ENCODE data around the gene DAND5. TPM values are rescaled to one million over a fixed set of nuclear protein-coding genes. Genes with fewer than 3 reads are reported as not detected.
A peak's percentile ranks its signal among the peaks of the same experiment; 100 is the strongest.

DAND5 gene
- total RNA-seq, 1 donor from 2014 or later, result not detected

GRCh38 chr19:12946092-12946721, 23.2 kb upstream of the DAND5 start:
- Histone ChIP-seq H3K4me1 (ENCODE audit: insufficient read depth, low read length) (peaks cover 21% of the 10 kb centered on the region), H3K27me3 (ENCODE audit: insufficient read depth, low read length) (no peaks in the 10 kb centered on the region), H3K4me2 (ENCODE audit: low read length) (peak overlapping the region; percentile 94), H3K9me3 (ENCODE audit: insufficient read depth, low read depth, low read length) (no peaks in the 10 kb centered on the region), H3K79me2 (ENCODE audit: insufficient read depth, low read length) (peaks cover 68% of the 10 kb centered on the region), H3K36me3 (ENCODE audit: insufficient read depth, low read length) (peaks cover 41% of the 10 kb centered on the region), H3K9ac (ENCODE audit: low read length) (peak overlapping the region; percentile 93), H3K27ac (ENCODE audit: low read depth, low read length) (peak overlapping the region; percentile 80), H4K20me1 (ENCODE audit: insufficient read depth, low read length) (peaks cover 52% of the 10 kb centered on the region), H2AFZ (ENCODE audit: low read depth, low read length) (no peak overlapping the region), H3K4me3 (ENCODE audit: insufficient read depth, low read depth, low read length) (peak overlapping the region; percentile 91)
- peak overlapping the region; percentile 88 for H3K27ac Mint-ChIP-seq (ENCODE audit: unreplicated experiment)
- peak overlapping the region; percentile 91 for H3K4me3 Mint-ChIP-seq (ENCODE audit: unreplicated experiment)
- H3K9me3 Mint-ChIP-seq (ENCODE audit: unreplicated experiment), result no peaks in the 10 kb centered on the region
- TF ChIP-seq CTCF (IDR thresholded peaks at IDR 0.05; ENCODE audit: insufficient read depth, low read depth, low read length), result no peak
- no peak for TF ChIP-seq EZH2 (IDR thresholded peaks at IDR 0.05; ENCODE audit: insufficient read depth, low read length)
- peaks cover 22% of the 10 kb centered on the region for H3K4me1 Mint-ChIP-seq (ENCODE audit: low read depth, unreplicated experiment)
- FAIRE-seq (no peak), DNase-seq (ENCODE audit: low read depth) (peak; percentile 67)
- no peaks in the 10 kb centered on the region for H3K27me3 Mint-ChIP-seq (ENCODE audit: low read depth, unreplicated experiment)
- H3K36me3 Mint-ChIP-seq (ENCODE audit: low read depth, unreplicated experiment), result peaks cover 17% of the 10 kb centered on the region

DNA sequence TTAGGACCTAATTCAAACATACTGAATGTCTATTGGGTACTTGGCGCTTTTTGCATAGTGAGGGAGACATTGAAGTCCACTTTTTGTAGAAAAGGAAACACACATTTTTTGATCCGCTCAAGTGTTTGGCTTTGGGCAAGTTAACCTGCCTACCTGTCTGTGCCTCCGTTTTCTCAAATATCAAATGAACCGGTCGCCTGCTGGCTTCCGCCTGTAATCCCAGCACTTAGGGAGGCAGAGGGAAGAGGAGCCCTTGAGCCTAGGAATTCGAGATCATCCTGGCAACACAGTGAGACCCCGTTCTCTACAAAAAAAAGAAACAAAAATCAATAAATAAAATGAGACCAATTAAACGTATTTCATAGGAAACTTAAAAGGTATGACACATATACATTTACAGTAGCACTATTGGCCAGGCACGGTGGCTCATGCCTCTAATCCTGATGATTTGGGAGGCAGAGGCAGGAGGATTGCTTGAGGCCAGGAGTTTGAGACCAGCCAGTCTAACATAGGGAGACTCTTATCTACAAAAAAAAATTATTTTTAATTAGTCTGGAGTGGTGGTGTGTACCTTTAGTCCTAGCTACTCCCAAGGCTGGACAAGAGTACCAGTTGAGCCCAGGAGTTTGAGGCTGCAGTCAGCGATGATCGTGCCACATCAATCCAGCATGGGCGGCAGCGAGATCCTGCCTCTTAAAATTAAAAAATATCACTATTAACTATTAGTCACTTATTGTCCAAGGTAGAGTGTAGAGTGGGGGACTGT, 22.5 kb upstream of the DAND5 start:
- H3K36me3 ChIP-seq (ENCODE audit: insufficient read depth, low read length), result peaks cover 41% of the 10 kb centered on the region
- peak; percentile 29 for FAIRE-seq

More for the DNA sequence above, 22.5 kb upstream of the DAND5 start:
- no peak for TF ChIP-seq EZH2 (IDR thresholded peaks at IDR 0.05; ENCODE audit: insufficient read depth, low read length)
- no peak for TF ChIP-seq CTCF (IDR thresholded peaks at IDR 0.05; ENCODE audit: insufficient read depth, low read depth, low read length)
- Histone ChIP-seq H3K4me1 (ENCODE audit: insufficient read depth, low read length) (peaks cover 20% of the 10 kb centered on the region), H3K4me3 (ENCODE audit: insufficient read depth, low read depth, low read length) (peak overlapping the region; percentile 91), H3K27me3 (ENCODE audit: insufficient read depth, low read length) (no peaks in the 10 kb centered on the region), H3K9me3 (ENCODE audit: insufficient read depth, low read depth, low read length) (no peaks in the 10 kb centered on the region), H2AFZ (ENCODE audit: low read depth, low read length) (no peak overlapping the region), H3K79me2 (ENCODE audit: insufficient read depth, low read length) (peaks cover 62% of the 10 kb centered on the region), H3K9ac (ENCODE audit: low read length) (peak overlapping the region; percentile 93), H3K27ac (ENCODE audit: low read depth, low read length) (peak overlapping the region; percentile 80), H4K20me1 (ENCODE audit: insufficient read depth, low read length) (peaks cover 48% of the 10 kb centered on the region), H3K4me2 (ENCODE audit: low read length) (peak overlapping the region; percentile 94)
- peaks cover 22% of the 10 kb centered on the region for H3K4me1 Mint-ChIP-seq (ENCODE audit: low read depth, unreplicated experiment)
- peaks cover 16% of the 10 kb centered on the region for H3K36me3 Mint-ChIP-seq (ENCODE audit: low read depth, unreplicated experiment)
- H3K9me3 Mint-ChIP-seq (ENCODE audit: unreplicated experiment), result no peaks in the 10 kb centered on the region
- H3K27me3 Mint-ChIP-seq (ENCODE audit: low read depth, unreplicated experiment), result no peaks in the 10 kb centered on the region
- peak overlapping the region; percentile 91 for H3K4me3 Mint-ChIP-seq (ENCODE audit: unreplicated experiment)
- H3K27ac Mint-ChIP-seq (ENCODE audit: unreplicated experiment), result peak overlapping the region; percentile 88
- no peak for DNase-seq (ENCODE audit: low read depth)

Measured in astrocyte (in vitro differentiated cells and primary cell).